ENCODE measurements around the gene SP8.

Gene SP8

DNA sequence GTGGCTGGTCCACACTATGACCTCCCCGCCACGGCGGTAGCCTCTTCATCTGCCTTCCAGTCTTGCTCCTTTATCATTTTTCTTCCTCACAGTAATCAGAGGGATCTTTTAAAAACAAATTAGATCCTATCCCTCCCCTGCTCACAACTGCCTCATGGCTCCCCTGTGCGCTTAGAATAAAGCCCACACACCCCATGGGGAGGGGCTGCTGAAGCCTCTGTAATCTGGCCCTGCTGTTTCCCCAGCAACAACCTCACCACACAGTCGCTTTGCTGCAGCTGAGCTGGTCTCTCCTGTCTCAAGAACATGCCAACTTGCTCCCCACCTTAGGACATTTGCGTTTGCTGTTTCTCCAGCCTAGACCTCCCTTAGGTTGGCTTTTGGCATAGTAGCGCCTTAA is 41.0 kb downstream of the SP8 start:
- TF ChIP-seq, protein P1, sequence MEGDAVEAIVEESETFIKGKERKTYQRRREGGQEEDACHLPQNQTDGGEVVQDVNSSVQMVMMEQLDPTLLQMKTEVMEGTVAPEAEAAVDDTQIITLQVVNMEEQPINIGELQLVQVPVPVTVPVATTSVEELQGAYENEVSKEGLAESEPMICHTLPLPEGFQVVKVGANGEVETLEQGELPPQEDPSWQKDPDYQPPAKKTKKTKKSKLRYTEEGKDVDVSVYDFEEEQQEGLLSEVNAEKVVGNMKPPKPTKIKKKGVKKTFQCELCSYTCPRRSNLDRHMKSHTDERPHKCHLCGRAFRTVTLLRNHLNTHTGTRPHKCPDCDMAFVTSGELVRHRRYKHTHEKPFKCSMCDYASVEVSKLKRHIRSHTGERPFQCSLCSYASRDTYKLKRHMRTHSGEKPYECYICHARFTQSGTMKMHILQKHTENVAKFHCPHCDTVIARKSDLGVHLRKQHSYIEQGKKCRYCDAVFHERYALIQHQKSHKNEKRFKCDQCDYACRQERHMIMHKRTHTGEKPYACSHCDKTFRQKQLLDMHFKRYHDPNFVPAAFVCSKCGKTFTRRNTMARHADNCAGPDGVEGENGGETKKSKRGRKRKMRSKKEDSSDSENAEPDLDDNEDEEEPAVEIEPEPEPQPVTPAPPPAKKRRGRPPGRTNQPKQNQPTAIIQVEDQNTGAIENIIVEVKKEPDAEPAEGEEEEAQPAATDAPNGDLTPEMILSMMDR (IDR thresholded peaks at IDR 0.05) = no peak

DNA sequence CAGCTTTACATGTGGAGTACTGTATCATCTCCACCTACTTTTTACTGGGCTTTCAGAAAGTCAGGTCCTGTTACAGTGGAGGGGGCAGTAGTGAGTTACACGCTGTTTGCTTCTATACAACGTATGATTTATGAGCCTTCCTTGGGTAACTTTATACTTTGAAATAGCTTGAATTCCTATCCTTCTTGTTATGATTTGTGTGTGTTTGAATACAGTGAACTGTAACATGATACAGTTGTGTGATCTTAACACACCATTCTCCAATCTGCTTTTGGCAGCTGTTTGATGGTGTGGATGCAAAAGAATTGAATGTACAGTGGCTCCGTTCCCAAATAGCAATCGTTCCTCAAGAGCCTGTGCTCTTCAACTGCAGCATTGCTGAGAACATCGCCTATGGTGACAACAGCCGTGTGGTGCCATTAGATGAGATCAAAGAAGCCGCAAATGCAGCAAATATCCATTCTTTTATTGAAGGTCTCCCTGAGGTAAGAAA is 41.7 kb downstream of the SP8 start:
- TF ChIP-seq, protein P1 (IDR thresholded peaks at IDR 0.05) = peak; percentile 35; the same call in 1 of the 2 replicates

DNA sequence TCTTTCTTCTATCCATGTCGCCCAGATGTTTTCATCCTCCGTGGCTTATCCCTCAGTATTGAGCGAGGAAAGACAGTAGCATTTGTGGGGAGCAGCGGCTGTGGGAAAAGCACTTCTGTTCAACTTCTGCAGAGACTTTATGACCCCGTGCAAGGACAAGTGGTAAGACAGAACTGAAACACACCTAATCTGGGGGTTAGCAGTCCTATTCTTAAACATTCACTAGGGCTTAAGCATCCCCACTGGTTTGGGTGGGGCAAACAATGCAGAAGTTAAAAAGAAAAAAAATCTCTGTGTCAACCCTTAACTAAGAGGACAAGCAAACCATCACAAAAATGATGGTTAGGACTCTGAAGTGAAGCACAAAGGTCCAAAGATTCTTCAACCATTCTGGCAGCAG is 43.8 kb downstream of the SP8 start:
- TF ChIP-seq, protein P1 (IDR thresholded peaks at IDR 0.05) = no peak

DNA sequence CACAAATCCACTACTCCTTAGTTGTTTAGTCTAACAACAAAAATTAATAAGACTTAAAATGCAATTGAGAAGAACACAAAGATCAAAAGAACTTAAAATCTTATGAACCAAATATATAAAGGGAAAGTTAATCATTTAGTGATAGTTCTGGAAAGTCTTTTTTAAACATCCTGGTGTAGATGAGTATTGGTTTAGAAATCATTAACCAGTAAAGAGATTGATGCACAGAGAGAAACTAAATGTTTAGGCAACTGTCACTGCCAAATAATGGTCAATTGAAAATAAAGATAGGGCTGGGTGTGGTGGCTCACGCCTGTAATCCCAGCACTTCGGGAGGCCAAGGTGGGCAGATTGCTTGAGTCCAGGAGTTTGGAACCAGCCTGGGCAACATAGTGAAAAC is 44.9 kb downstream of the SP8 start:
- TF ChIP-seq, protein P1 (IDR thresholded peaks at IDR 0.05) = no peak

DNA sequence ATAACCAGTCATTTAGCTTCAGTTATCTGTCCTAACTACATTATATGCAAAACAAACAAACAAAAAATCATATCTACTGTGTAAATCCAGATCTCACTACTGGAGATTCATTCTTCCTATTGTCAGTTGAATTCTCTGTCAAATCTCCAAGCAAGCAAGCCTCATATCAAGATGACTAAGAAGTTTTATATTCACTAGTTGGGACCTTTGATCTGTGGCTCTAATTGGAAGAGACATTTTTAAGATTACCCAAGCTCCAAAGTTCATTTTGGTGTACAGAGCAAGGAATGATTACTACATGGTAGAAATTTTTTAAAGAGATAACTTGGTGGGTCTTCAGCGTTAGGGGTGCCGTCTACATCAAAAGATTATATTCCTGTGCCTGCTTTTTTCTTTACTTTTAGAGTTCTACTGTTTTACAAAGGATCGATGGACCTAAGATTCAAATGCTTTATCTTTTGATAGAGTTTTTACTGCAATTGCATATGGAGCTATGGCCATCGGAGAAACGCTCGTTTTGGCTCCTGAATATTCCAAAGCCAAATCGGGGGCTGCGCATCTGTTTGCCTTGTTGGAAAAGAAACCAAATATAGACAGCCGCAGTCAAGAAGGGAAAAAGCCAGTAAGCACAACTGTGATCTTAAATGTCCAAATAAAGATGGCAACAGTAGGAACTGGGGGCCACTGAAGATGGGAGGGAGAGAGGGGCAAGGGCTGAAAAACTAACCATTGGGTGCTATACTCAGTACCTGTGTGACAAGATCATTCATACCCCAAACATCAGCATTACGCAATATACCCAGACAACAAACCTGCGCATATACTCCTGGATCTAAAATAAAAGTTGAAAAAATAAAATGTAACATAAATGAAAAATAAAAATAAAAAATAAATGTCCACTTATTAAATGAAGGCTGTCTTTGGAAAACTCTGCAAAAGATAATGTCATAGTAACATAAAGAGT is 47.9 kb downstream of the SP8 start:
- TF ChIP-seq, protein P1 (IDR thresholded peaks at IDR 0.05) = no peak

DNA sequence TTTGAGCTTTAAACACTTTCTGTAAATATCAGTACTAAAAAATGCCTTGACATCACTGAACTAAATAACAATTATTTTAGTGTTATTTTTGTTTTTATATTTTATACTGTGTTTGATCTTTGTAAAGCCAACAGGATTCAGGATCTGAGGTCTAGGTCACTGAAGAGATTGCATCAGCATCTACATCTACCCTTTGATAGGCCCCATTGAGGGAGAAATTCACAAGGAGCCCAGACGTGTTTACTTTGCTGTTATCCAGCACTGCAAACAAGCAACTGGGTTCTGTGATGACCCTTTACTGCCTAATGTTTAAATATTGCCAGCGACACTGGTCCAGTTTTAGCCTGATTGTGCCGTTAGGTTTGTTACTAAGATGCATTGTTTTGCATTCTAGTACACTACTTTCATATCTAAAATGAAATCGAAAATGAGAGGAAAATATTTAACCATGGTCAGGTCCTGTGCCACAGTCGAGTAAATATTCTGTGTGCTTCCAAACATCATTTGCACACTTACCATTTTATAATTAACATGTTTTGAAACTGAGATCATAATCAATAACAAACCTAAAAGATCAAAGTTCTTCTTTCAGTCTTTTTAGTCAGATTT is 48.7 kb downstream of the SP8 start:
- TF ChIP-seq, protein P1 (IDR thresholded peaks at IDR 0.05) = no peak

DNA sequence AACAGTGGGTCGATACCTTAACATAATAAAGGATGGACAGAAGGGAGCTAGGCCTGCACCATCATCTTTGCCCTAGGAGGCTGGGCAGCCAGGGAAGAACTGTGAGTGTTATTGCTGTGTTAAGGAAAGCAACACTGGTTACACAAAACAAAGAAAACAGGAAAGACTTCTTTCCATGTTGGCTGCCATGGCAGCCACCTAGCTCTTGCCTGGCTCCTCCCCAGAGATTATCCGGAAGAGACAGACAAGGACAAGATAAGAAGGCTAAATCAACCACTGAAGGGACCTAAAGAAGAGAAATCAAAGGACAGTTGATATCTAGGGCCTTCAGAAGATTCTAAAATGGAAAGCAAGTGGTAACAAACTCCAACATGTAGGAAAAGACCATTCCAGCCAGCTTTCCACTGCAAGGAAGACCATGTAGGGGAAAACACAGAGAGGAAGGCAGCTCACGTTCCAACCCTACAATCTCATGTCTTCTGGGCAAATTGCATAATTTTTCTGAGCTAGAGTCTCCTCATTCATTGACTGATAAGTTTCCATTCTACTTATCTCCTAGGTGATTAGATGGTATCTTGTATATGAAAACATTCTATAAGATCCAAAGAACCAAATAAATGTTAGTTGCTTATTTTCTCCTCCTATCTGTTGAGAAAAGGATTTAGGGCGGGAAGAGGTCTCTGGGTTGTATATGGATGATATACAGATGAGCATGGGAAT is 51.2 kb downstream of the SP8 start:
- TF ChIP-seq, protein P1 (IDR thresholded peaks at IDR 0.05) = no peak
